GM21576 (cell line): ENCODE results near the gene CCDC137.

Source experiments
- ATAC-seq: cut with Tn5 transposase; IDR thresholded peaks from one replicate; pipeline ENCODE4 v1.9.1; 2021; ENCODE audit warnings: mild to moderate bottlenecking, moderate library complexity; ENCODE audit not compliant: unreplicated experiment

Gene CCDC137

DNA sequence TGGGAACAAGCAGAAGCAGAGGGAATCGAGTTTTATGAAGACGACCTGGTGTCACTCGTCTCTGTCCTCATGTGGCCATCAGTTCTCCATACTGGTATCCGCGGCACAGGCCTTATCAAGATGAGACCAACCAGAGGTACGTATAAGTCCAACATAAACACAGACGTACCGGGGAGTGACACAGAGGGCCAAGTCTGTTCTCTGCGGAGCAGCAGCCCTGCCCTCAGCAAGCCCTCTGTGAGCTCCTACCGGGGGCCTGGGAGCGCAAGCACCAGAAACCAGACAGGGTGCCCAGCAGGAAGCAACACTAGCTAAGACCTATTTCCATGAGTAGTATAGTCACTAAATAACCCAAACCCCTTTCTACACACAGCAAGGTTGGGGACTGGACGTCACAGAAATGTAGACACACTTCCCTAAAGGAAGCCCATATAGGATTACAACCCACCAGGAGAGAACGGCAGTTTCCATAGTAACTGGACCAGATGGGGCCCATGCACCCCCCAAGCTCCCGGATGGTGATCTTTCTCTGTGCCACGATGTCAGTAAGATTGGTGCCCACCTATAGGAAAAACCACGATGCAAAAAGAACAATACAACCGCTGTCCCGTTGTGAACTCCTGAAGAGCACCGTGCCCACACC is 16.1 kb downstream of the CCDC137 start:
- no peak for ATAC-seq

DNA sequence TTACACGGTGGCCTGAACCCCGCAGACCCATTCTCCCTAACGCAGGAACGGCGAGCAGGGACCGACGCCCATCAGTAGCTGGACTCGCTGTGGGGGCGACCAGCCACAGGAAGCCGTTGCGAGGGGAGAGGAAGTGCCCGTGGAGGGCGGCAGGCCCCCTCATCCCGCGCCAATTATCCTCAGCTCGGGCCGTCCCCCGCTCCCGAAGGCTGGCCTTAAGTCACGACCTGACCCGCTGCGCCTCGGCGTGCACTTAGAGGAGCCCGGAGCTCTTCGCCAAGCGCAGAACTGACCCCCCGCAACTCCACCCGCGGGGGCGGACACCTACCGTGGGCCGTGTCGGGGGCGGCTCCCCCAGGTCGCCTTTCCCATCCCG is 16.7 kb downstream of the CCDC137 start:
- peak; percentile 9 for ATAC-seq

DNA sequence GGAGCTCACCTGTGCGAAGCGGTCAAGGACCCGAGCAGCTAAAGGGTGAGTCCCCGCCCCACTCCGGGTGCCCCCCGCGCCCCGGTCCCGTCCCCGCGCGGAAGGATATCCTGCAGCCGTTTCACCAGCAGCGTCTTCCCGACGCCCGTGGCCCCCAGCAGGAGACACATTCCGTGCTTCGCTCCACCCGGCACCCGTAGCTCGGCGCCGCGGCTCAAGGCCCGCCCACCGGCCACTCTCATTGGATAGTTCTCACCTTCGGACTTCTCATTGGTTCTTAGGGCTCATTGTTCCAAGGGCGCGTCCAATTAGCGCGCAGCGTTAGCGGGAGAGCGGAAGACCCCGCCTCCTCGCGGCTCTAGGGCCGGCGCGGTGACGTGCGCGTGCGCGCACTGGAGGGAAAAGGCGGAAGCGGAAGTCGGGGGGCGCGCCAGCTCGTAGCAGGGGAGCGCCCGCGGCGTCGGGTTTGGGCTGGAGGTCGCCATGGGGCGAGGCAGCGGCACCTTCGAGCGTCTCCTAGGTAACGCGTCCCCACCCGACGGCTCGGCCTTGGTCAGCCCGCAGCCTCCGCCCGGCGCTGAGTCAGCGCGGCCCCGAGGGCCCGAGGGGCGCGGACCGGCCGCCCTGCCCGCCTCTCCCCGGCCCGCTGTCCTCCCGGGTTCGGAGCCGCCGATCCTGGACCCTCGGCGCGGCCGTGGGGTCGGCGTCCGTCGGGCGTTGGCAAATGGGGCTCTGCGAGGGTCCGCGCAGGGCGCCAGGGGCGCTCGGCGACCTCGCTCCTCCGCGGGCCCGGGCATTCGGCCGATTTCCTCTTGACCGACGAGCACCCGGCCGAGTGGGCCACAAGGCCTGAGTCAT is 17.3 kb downstream of the CCDC137 start, which contains the start of the genes ARL16 and HGS:
Gene ARL16 (minus strand): TSS at position 214 of the 858 bp plus-strand sequence. CDS start 44 bp downstream, at position 170.
Gene HGS (plus strand): TSS at position 428 of the 858 bp plus-strand sequence. CDS start 56 bp downstream, at position 484.
- ATAC-seq, result peak; percentile 90

- no peak for ATAC-seq
These were observed 17.9 kb downstream of the CCDC137 start for GRCh38 chr17:81684442-81684911.

DNA sequence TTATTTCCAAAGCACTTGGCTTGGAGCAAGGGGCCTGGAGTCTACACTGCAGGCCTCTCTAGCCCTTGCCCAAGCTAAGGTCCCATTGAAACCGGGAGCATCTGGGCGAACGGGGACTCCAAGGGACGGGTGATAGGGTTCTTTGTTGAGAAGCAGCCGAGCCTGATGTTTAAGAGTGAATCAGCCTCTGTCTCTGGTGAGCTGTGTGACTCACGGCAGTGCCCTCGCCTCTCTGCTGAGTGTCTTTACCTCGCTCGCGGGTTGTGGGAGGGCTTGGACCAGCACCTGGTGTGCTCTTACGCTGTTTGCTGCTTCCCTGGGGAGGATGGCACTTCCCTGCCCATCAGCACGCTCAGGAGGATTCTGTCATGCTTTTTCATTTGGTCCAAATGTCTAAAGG is 18.6 kb downstream of the CCDC137 start:
- ATAC-seq, result no peak

GRCh38 chr17:81686614-81687013 is 20.1 kb downstream of the CCDC137 start:
- ATAC-seq, result no peak

DNA sequence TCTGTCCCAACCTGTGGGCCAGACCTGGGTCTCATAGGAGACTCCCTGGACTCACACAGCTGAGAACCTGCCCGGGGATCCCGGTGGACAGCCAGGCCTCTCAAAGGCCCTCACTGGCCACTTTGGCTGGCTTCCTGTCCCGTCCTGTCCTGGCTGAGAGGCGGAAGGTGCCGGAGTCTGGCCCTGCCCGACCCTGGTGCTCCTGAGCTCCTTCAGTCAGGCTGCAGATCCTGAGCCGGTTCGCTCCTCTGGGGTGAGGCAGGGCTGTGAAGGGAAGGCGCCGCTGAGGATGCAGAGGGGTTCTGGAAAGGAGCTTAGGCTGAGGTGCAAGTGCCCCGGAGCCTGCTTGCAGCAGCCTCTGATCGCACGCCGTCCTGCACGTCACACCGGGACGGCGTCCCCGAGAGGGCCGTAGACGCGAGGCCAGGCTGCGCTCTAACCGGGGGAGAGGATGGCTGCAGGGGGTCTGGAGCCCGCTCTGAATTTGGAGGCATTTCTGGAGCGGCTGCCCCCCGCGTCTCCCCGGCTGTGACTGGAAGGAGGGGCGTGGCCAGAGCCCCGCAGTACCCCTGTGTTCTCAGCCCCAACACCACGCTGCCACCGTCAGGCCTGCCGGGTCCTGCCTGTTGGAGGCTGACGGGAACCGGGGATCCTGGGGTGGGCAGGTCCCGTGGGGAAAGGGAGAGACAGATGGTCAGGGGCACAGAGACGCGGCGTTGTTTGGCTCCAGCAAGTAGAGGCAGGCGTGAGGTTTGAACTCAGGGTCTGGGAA is 21.4 kb downstream of the CCDC137 start:
- no peak for ATAC-seq

DNA sequence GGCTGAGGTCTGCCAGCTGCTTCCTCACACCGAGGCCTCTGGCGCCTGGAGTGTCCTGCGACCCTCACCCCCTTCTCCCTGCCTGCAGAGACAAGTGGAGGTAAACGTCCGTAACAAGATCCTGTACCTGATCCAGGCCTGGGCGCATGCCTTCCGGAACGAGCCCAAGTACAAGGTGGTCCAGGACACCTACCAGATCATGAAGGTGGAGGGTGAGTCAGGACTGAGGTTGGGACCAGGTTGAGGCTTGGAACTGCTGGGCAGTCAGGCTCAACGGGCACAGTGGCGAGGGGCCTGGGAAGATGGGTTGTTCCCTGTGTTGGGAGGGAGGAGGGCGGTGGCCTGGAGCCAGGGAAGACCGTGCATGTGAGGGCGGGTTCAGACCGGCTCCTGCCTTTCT is 22.1 kb downstream of the CCDC137 start:
- no peak for ATAC-seq

DNA sequence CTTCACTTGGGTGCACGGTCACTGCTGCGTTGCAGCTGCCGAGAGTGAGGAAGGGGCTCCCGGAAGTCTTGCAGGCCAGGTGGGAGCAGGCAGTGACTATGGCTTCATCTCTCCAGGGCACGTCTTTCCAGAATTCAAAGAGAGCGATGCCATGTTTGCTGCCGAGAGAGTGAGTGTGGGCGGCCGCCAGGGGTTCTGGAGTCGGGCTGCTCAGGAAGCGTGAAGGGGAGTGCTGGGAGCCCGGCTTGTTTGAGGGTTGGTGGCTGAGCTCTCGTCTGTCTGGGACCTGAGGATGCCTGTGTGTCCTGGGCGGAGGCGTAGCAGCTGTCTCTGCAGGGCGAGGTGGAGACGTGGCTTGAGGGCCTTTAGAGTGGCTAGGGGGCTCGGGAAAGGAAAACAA is 23.5 kb downstream of the CCDC137 start:
- no peak for ATAC-seq

- no peak for ATAC-seq
These were observed 24.0 kb downstream of the CCDC137 start for GRCh38 chr17:81690549-81690948.

DNA sequence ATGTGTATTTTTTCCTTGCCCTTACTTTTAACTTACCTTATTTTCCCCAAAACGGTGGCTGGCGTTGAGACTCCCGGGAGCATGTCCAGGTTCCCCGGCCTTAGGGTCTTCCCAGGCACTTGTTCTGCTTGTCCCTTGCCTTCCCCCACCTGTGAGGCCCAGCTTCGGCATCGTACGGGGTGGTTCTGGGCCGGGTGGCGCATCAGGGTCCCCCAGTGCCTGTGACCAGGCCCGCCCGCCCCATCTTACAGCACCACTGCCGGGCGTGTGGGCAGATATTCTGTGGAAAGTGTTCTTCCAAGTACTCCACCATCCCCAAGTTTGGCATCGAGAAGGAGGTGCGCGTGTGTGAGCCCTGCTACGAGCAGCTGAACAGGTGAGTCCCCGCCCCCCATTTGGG is 24.7 kb downstream of the CCDC137 start:
- no peak for ATAC-seq

- no peak for ATAC-seq
These were observed 25.1 kb downstream of the CCDC137 start for GRCh38 chr17:81691608-81692007.

DNA sequence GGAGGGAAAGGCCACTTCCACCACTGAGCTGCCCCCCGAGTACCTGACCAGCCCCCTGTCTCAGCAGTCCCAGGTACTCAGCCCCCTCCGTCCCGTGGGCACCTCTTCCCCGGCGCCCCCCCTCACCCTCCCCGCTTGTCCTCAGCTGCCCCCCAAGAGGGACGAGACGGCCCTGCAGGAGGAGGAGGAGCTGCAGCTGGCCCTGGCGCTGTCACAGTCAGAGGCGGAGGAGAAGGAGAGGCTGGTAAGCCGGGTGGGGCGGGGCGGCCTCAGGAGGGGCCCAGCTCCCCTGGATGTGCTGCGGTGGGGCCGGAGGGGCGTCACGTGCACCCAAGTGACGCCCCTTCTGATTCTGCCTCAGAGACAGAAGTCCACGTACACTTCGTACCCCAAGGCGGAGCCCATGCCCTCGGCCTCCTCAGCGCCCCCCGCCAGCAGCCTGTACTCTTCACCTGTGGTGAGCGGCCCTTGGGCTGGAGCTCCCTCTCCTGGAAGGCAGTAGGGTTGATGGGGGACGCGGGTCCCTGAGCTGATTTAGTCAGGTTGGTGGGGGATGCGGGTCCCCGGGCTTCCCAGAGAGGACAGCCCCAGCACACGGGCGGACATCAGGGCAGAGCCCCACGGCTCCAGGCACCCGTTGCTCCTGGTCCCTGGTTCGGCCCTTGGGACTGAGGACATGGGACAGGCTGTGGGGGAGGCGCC is 27.1 kb downstream of the CCDC137 start:
- no peak for ATAC-seq

- ATAC-seq, result no peak
These were observed 28.3 kb downstream of the CCDC137 start for GRCh38 chr17:81694810-81695209.

DNA sequence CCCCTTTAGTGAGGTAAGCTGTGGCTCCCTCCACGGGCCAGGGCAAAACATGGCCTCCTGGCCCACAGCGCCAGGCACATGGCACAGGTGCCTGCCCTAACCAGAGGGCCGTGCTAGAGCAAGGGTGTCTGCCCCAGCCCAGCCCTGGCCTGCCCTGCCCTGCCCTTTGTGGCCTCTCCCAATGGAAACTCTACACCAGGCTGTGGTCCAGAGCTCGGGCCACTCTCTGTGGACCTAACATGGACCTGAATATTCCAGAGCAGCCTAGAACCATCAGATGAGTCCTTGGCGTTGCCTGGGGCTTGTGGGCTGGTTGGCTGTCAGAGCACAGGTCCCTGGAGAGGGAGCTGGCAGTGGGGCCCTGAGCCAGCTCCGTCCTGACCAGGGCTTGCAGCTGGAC is 28.7 kb downstream of the CCDC137 start:
- ATAC-seq, result no peak

DNA sequence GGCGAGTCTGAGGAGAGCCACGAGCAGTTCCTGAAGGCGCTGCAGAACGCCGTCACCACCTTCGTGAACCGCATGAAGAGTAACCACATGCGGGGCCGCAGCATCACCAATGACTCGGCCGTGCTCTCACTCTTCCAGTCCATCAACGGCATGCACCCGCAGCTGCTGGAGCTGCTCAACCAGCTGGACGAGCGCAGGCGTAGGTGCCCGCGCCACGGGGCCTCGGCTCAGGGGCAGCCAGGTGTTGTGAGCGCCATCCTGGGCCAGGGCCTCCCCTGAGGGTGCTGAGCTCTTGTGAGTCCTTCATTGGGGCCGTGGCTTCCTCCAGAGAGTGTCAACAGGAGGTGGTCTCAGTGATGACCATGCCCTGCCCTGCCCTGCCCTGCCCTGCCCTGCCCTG is 29.3 kb downstream of the CCDC137 start:
- no peak for ATAC-seq

- no peak for ATAC-seq
These were observed 29.8 kb downstream of the CCDC137 start for GRCh38 chr17:81696218-81696941.

- no peak for ATAC-seq
These were observed 30.9 kb downstream of the CCDC137 start for GRCh38 chr17:81697261-81698044.
